Endothelial cell of umbilical vein (primary cell): ENCODE data around the gene FBXO8. TPM values are rescaled to one million over a fixed set of nuclear protein-coding genes. Genes with fewer than 3 reads are reported as not detected.

ENCODE experiments used
- BruUV-seq: library from RNA; stranded (reverse); fragments of 400-500 nt; replicated peaks from 2 replicates; lab custom pipeline; 2021; lab: Mats Ljungman, UMichigan
- CTCF ChIA-PET: fragments of 300-600, 350-600 bp; sonication (Branson Sonifier 250); formaldehyde crosslinking; loops from one replicate; lab custom pipeline; 2021; ENCODE audit warnings: antibody characterized with exemption, inconsistent platforms; lab: Charles Lee
- POLR2A ChIA-PET: fragments of 300-600, 350-600 bp; sonication (Branson Sonifier 250); formaldehyde crosslinking; loops from one replicate; lab custom pipeline; 2021; ENCODE audit warnings: antibody characterized with exemption, inconsistent platforms; lab: Charles Lee
- DNase-seq: peaks from one replicate; pipeline ENCODE4 v3.0.0-alpha.2; 2011; ENCODE audit warnings: low read depth, low spot score
- FAIRE-seq: peaks from 2 replicates; lab custom pipeline; 2011; peaks lifted over from hg19 to GRCh38; lab: Jason Lieb, UNC
- H2AFZ ChIP-seq: 2 replicates; pipeline ENCODE4 v1.6.0; 2012; ENCODE audit warnings: low read depth, low read length, control low read depth, inconsistent platforms
- H3K27ac ChIP-seq: 2 replicates; pipeline ENCODE4 v1.5.1; 2011; ENCODE audit warnings: low read depth, mild to moderate bottlenecking, control low read depth, low read length, moderate library complexity; ENCODE audit not compliant: insufficient read depth
- H3K27me3 ChIP-seq, 2 experiments: 2 replicates each; pipeline versions ENCODE4 v1.6.0 to v1.6.1; 2011; ENCODE audit warnings: low read length in 2 of 2, mixed read lengths in 1 of 2; ENCODE audit not compliant: control insufficient read depth in 2 of 2, insufficient read depth in 2 of 2
- H3K36me3 ChIP-seq, 2 experiments: 2 replicates in 1 of 2; 3 replicates in 1 of 2; pipeline ENCODE4 v1.5.1; 2011; ENCODE audit warnings: low read length in 2 of 2, mild to moderate bottlenecking in 1 of 2, moderate library complexity in 1 of 2; ENCODE audit not compliant: control insufficient read depth in 2 of 2, insufficient read depth in 2 of 2; ENCODE audit errors: extremely low read depth in 1 of 2
- H3K4me1 ChIP-seq: 3 replicates; pipeline ENCODE4 v1.5.1; 2011; ENCODE audit warnings: mild to moderate bottlenecking, low read length; ENCODE audit not compliant: control insufficient read depth, insufficient read depth; ENCODE audit errors: extremely low read depth
- H3K4me2 ChIP-seq: 2 replicates; pipeline ENCODE4 v1.6.1; 2011; ENCODE audit warnings: low read length, control low read depth, mixed read lengths; ENCODE audit not compliant: insufficient read depth
- H3K4me3 ChIP-seq, 3 experiments: fragments of 200-600 bp in 1 of 3; sonication (generic), shearing (Covaris generic) in 1 of 3; replicated peaks in 1 of 3; 2 replicates each; pipeline ENCODE4 v1.5.1; 2011 to 2016; ENCODE audit warnings: control low read depth in 3 of 3, low read length in 3 of 3, mild to moderate bottlenecking in 2 of 3, inconsistent platforms in 1 of 3, low read depth in 1 of 3, moderate library complexity in 1 of 3; ENCODE audit not compliant: insufficient read depth in 1 of 3
- H3K79me2 ChIP-seq: 2 replicates; pipeline ENCODE4 v1.6.0; 2012; ENCODE audit warnings: low read length, inconsistent platforms; ENCODE audit not compliant: control insufficient read depth, insufficient read depth
- H3K9ac ChIP-seq: replicated peaks from 2 replicates; pipeline ENCODE3; 2011; ENCODE audit warnings: low read length, control low read depth; ENCODE audit not compliant: insufficient read depth; ENCODE audit errors: extremely low read depth
- H3K9me1 ChIP-seq: replicated peaks from 3 replicates; pipeline ENCODE4 v1.6.0; 2011; ENCODE audit warnings: mild to moderate bottlenecking, low read length; ENCODE audit not compliant: control insufficient read depth, insufficient read depth; ENCODE audit errors: extremely low read depth
- H3K9me3 ChIP-seq: replicated peaks from 2 replicates; pipeline ENCODE4 v1.5.1; 2012; ENCODE audit warnings: low read length, inconsistent platforms; ENCODE audit not compliant: control insufficient read depth, insufficient read depth
- H4K20me1 ChIP-seq: replicated peaks from 2 replicates; pipeline ENCODE3; 2011; ENCODE audit warnings: mild to moderate bottlenecking, low read length; ENCODE audit not compliant: control insufficient read depth, insufficient read depth; ENCODE audit errors: extremely low read depth
- EZH2 ChIP-seq: IDR thresholded peaks from 2 replicates; pipeline ENCODE4 v1.6.1; 2012; ENCODE audit warnings: borderline replicate concordance, low read depth, mild to moderate bottlenecking, moderate library complexity, low read length, inconsistent platforms; ENCODE audit not compliant: severe bottlenecking
- FOS ChIP-seq: IDR thresholded peaks from 2 replicates; pipeline ENCODE4 v1.6.1; 2011; ENCODE audit warnings: mild to moderate bottlenecking, low read length, moderate library complexity, borderline replicate concordance; ENCODE audit not compliant: insufficient read depth
- GATA2 ChIP-seq: IDR thresholded peaks from 2 replicates; pipeline ENCODE4 v1.7.0; 2011; ENCODE audit warnings: low read depth, mild to moderate bottlenecking, moderate library complexity, mixed read lengths, low read length; ENCODE audit not compliant: insufficient read length, insufficient read depth
- JUN ChIP-seq: IDR thresholded peaks from 2 replicates; pipeline ENCODE4 v1.6.1; 2011; ENCODE audit warnings: borderline replicate concordance, low read depth; ENCODE audit not compliant: insufficient read length, insufficient read depth
- MAX ChIP-seq: IDR thresholded peaks from 2 replicates; pipeline ENCODE4 v1.6.1; 2011; ENCODE audit not compliant: insufficient read depth, insufficient read length
- MYC ChIP-seq: IDR thresholded peaks from one replicate; pipeline ENCODE4 v1.6.1; 2011; ENCODE audit warnings: mild to moderate bottlenecking, low read depth, low read length
- POLR2A ChIP-seq: IDR thresholded peaks from 2 replicates; pipeline ENCODE4 v1.6.1; 2012; ENCODE audit warnings: low read depth, mild to moderate bottlenecking, control low read depth, low read length
- POLR2AphosphoS5 ChIP-seq: IDR thresholded peaks from 2 replicates; pipeline ENCODE4 v1.6.1; 2012; ENCODE audit warnings: low read depth, mild to moderate bottlenecking, control low read depth, low read length, moderate library complexity; ENCODE audit not compliant: insufficient read depth
- dilution Hi-C: fragments of 300-500 bp; cut with MboI; formaldehyde crosslinking; loops from one replicate; pipeline ENCODE4 v1.15.0; 2019; ENCODE audit warnings: low sequenced_read_pairs; ENCODE audit not compliant: extremely low pct_ligation_motif_present
- intact Hi-C: fragments of 100-400 bp; cut with micrococcal nuclease; formaldehyde crosslinking; loops from one replicate; pipeline ENCODE4 v1.10.0; 2022
- polyA plus RNA-seq, 4 experiments: library from polyadenylated mRNA; depleted of rRNA in 3 of 4; stranded (reverse) in 3 of 4; unstranded in 1 of 4; fragments of >200 nt; gene quantifications; 2 replicates each; pipeline versions ENCODE4 v1.2.1 to v1.2.3, GENCODE V29; 2011 to 2012; ENCODE audit warnings: missing spikeins in 1 of 4
- total RNA-seq: library from RNA; stranded (reverse); gene quantifications from 2 replicates; pipeline ENCODE4 v1.2.3, GENCODE V29; 2021
- TF ChIP-seq, protein P1 (sequence below), 2 donors: IDR thresholded peaks; 1 replicate in 1 of 2; 2 replicates in 1 of 2; pipeline ENCODE4 v1.5.1; 2011; ENCODE audit warnings: low read length in 2 of 2, mild to moderate bottlenecking in 2 of 2, moderate library complexity in 2 of 2, control low read depth in 1 of 2, inconsistent platforms in 1 of 2, low read depth in 1 of 2; ENCODE audit not compliant: insufficient read depth in 1 of 2; ENCODE audit errors: extremely low read depth in 1 of 2

FBXO8 gene
- total and polyA plus RNA-seq, 2 donors (not counting 3 experiments of a cell fraction or from before 2014, with no cell fraction given), result 9.9 to 14.5 TPM

- no peak overlapping the region for H3K4me2 ChIP-seq
- peaks cover 52 to 92% of the 10 kb centered on the region in 2 experiments for H3K27me3 ChIP-seq
- BruUV-seq, result no TSS peak
- no peaks in the 10 kb centered on the region for H3K4me1 ChIP-seq
- no peaks in the 10 kb centered on the region for H3K36me3 ChIP-seq
- H3K9ac ChIP-seq, result no peak overlapping the region
- H4K20me1 ChIP-seq, result peaks cover 3% of the 10 kb centered on the region
- dilution Hi-C loops, result no loop called here
- H3K27ac ChIP-seq, result no peak overlapping the region
- no peaks in the 10 kb centered on the region for H3K79me2 ChIP-seq
- no peak overlapping the region for H3K4me3 ChIP-seq
- H3K9me1 ChIP-seq, result no peaks in the 10 kb centered on the region
- TF ChIP-seq MAX (no peak), FOS (no peak), EZH2 (peak; percentile 78)
- no peak for FAIRE-seq
- DNase-seq, result no peak
- ChIA-PET POLR2A (no interaction called here), CTCF (interaction anchor here (0.9 kb wide), 1 partner anchor 1198 kb away, joined by 3 read pairs; no protein-coding TSS in a partner anchor)
- H3K9me3 ChIP-seq, result no peaks in the 10 kb centered on the region
- no peak overlapping the region for H2AFZ ChIP-seq
- intact Hi-C loops, result loop anchor here (5.0 kb wide), 1 partner anchor 684 kb away; no protein-coding TSS in a partner anchor
These were observed 71.8 kb downstream of the FBXO8 start for GRCh38 chr4:174211622-174212044.

DNA sequence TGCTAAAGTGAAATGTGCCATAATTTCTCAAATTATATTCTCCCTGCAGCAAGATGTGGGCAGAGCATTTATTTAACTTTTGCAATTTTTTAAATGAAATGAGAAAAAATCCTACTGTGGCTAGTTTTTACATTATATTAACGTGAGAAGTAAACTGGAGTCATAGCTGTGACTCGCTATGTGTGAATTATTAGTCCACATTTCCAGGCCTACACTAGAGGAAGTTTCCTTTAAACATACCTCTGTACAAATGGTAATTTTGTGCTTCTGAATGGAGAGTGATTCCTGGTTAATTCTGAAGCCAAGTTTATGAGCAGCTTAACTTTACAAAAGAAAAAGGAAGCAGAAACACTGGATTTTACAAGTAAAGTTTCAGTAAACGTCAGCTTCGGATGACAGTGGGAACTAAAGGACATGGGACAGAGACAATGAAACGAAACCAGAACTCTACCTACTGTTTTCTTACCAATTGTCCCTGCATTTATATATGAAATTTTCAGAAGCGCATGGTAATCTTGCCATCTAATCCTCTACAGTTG lies 72.4 kb downstream of the FBXO8 start:
- H3K36me3 ChIP-seq, result no peaks in the 10 kb centered on the region
- no peak for TF ChIP-seq JUN
- TF ChIP-seq POLR2AphosphoS5, result no peak
- TF ChIP-seq FOS, result no peak
- TF ChIP-seq, protein P1, sequence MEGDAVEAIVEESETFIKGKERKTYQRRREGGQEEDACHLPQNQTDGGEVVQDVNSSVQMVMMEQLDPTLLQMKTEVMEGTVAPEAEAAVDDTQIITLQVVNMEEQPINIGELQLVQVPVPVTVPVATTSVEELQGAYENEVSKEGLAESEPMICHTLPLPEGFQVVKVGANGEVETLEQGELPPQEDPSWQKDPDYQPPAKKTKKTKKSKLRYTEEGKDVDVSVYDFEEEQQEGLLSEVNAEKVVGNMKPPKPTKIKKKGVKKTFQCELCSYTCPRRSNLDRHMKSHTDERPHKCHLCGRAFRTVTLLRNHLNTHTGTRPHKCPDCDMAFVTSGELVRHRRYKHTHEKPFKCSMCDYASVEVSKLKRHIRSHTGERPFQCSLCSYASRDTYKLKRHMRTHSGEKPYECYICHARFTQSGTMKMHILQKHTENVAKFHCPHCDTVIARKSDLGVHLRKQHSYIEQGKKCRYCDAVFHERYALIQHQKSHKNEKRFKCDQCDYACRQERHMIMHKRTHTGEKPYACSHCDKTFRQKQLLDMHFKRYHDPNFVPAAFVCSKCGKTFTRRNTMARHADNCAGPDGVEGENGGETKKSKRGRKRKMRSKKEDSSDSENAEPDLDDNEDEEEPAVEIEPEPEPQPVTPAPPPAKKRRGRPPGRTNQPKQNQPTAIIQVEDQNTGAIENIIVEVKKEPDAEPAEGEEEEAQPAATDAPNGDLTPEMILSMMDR (IDR thresholded peaks at IDR 0.05; ENCODE audit: extremely low read depth in 1 of 2, insufficient read depth in 1 of 2, low read depth in 1 of 2, low read length in 2 of 2), result no peak
- TF ChIP-seq POLR2A, result no peak
- no peak for TF ChIP-seq GATA2
- TF ChIP-seq EZH2, result no peak
- TF ChIP-seq MAX, result no peak
- no peak for TF ChIP-seq MYC
- peaks cover 3% of the 10 kb centered on the region for H4K20me1 ChIP-seq
- dilution Hi-C loops, result no loop called here
- H3K79me2 ChIP-seq, result no peaks in the 10 kb centered on the region
- peaks cover 46 to 86% of the 10 kb centered on the region in 2 experiments for H3K27me3 ChIP-seq
- no peak overlapping the region for H2AFZ ChIP-seq
- ChIA-PET POLR2A (no interaction called here), CTCF (no interaction called here)
- DNase-seq (no peak), FAIRE-seq (no peak)
- H3K9me1 ChIP-seq, result no peaks in the 10 kb centered on the region
- H3K4me1 ChIP-seq, result no peaks in the 10 kb centered on the region
- H3K9me3 ChIP-seq, result no peaks in the 10 kb centered on the region
- H3K9ac ChIP-seq, result no peak overlapping the region
- no peak overlapping the region for H3K27ac ChIP-seq
- no TSS peak for BruUV-seq
- intact Hi-C loops, result loop anchor here (5.0 kb wide), 1 partner anchor 684 kb away; no protein-coding TSS in a partner anchor
- no peak overlapping the region for H3K4me3 ChIP-seq
- H3K4me2 ChIP-seq, result no peak overlapping the region
